GM13977 (cell line): ENCODE data around the gene ABHD12.

Source experiments
- DNase-seq: peaks from one replicate; pipeline ENCODE4 v3.0.0; 2012; ENCODE audit warnings: low spot score
- CTCF ChIP-seq: IDR thresholded peaks from 2 replicates; pipeline ENCODE4 v1.5.1; 2012; ENCODE audit warnings: mild to moderate bottlenecking, control low read depth; ENCODE audit not compliant: insufficient read depth; ENCODE audit errors: extremely low read depth, missing control alignments
- in situ Hi-C: fragments of 300-500 bp; cut with MboI; formaldehyde crosslinking; loops from one replicate; pipeline ENCODE4 v1.12.0; 2022; ENCODE audit warnings: low sequenced_read_pairs, low pct_unique_long_range_greater_than_20kb, mixed read lengths, inconsistent platforms; ENCODE audit not compliant: unreplicated experiment

ABHD12 gene

GRCh38 chr20:25398376-25399036 is 7.9 kb upstream of the ABHD12 start:
- DNase-seq, result no peak
- in situ Hi-C loops, result loop anchor here (10.0 kb wide), 1 partner anchor 104 kb away; no protein-coding TSS in a partner anchor
- no peak for TF ChIP-seq CTCF

DNA sequence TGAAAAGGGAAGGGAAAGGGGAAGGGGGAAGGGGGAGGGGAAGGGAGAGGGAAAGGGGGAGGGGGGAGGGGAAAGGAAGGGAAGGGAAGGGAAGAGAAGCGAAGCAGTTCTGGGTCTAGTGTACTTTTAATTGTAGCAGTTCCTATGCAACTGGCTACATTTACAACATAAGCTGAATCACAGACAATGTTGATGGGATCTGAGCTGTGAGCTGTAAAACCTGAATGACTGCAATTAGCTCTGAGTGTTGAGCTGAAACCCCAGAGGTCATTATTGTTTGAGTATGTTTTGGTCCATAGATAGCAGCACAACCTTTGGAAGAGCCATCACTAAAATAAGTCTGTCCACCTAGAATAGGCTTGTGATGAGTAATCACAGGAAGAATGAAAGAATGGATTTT is 7.2 kb upstream of the ABHD12 start:
- DNase-seq, result no peak
- TF ChIP-seq CTCF, result no peak
- in situ Hi-C loops, result loop anchor here (10.0 kb wide), 1 partner anchor 103 kb away; no protein-coding TSS in a partner anchor

GRCh38 chr20:25397096-25397495 is 6.5 kb upstream of the ABHD12 start:
- in situ Hi-C loops, result loop anchor here (10.0 kb wide), 1 partner anchor 102 kb away; no protein-coding TSS in a partner anchor
- no peak for TF ChIP-seq CTCF
- no peak for DNase-seq

GRCh38 chr20:25394996-25395395 is 4.4 kb upstream of the ABHD12 start:
- in situ Hi-C loops, result loop anchor here (10.0 kb wide), 1 partner anchor 100 kb away; no protein-coding TSS in a partner anchor

GRCh38 chr20:25394276-25394675 is 3.6 kb upstream of the ABHD12 start:
- DNase-seq, result no peak
- no peak for TF ChIP-seq CTCF
- in situ Hi-C loops, result loop anchor here (10.0 kb wide), 1 partner anchor 99 kb away; no protein-coding TSS in a partner anchor

More at GRCh38 chr20:25394996-25395395, 4.4 kb upstream of the ABHD12 start:
- TF ChIP-seq CTCF, result no peak
- no peak for DNase-seq

- TF ChIP-seq CTCF, result no peak
- peak; percentile 73 for DNase-seq
- in situ Hi-C loops, result loop anchor here (10.0 kb wide), 1 partner anchor 95 kb away; no protein-coding TSS in a partner anchor
Observed at GRCh38 chr20:25389858-25390537, 637 bp downstream of the ABHD12 start.
